WI38 (cell line): Measurements from ENCODE around the gene ANKS1B.

Experiments
- H3K4me3 ChIP-seq: 2 replicates; pipeline ENCODE4 v1.5.1; 2011; ENCODE audit warnings: low read depth, mild to moderate bottlenecking, control low read depth, low read length
- TF ChIP-seq, protein P1 (sequence below): IDR thresholded peaks from 2 replicates; pipeline ENCODE4 v1.5.1; 2012; ENCODE audit warnings: low read depth, mild to moderate bottlenecking, control low read depth, low read length

The ANKS1B gene

DNA sequence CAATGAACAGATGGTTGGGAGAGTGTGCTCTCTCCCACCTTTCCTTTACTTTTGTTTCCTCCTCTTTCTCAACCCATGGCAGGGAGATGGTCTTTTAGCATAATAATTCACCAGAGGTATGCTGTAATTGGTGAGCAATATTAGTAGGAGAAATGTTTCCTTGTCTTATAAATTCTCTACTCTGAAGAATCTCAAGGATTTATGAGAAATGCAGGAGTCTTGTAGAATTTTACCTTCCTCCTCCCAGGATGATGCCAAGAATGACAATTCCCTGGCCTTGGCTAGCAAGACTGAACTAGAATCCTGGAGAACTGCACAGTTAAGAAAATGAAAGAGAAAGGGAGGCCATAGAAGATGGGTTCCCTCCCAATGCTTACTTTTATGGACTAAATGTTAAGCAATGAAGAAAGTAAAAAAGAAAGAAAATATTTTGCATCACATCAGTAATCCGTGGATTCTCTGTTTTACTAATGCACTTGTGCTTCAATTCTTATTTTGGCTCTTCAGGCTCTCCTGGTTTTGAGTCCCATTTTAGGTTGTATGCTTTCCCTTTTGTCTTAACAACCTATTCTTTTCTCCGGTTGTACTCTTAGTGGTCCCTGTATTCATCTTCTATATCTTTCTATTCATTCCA lies 530.1 kb downstream of the ANKS1B start:
- TF ChIP-seq, protein P1, sequence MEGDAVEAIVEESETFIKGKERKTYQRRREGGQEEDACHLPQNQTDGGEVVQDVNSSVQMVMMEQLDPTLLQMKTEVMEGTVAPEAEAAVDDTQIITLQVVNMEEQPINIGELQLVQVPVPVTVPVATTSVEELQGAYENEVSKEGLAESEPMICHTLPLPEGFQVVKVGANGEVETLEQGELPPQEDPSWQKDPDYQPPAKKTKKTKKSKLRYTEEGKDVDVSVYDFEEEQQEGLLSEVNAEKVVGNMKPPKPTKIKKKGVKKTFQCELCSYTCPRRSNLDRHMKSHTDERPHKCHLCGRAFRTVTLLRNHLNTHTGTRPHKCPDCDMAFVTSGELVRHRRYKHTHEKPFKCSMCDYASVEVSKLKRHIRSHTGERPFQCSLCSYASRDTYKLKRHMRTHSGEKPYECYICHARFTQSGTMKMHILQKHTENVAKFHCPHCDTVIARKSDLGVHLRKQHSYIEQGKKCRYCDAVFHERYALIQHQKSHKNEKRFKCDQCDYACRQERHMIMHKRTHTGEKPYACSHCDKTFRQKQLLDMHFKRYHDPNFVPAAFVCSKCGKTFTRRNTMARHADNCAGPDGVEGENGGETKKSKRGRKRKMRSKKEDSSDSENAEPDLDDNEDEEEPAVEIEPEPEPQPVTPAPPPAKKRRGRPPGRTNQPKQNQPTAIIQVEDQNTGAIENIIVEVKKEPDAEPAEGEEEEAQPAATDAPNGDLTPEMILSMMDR = no peak
- H3K4me3 ChIP-seq = no peak overlapping the region

DNA sequence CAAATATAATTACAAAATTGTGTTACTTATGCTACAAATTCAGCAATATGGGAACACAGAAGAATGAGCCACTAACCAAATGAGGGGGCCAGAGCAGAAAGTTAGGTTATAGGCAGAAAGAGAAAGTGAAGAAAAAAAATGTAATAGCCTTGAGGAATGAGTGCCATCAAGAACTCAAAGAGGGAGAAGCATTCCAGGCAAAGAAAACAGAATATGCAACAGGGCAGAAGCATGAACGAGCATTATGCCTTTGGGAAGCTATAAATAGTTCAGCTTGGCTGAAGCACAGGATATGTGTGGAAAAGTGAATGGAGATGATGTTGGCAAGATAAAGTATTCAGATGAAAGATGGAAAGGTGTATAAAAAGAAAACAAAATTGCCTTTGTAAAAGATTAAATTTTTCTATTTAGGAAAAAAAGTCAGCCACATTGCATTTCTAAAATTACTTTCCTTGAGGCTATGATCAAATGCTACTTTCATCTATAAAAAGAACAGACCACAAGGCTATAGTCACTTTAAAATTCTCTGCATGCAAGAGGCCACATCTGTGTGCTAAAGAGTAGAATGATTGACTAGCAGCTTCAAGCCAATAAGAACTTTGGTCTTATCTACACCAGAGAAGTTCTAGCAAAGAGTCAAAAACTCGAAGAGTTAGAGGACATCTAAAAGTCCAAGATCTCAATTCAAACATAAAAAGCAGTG lies 530.7 kb downstream of the ANKS1B start:
- no peak overlapping the region for H3K4me3 ChIP-seq
- TF ChIP-seq, protein P1 = no peak

DNA sequence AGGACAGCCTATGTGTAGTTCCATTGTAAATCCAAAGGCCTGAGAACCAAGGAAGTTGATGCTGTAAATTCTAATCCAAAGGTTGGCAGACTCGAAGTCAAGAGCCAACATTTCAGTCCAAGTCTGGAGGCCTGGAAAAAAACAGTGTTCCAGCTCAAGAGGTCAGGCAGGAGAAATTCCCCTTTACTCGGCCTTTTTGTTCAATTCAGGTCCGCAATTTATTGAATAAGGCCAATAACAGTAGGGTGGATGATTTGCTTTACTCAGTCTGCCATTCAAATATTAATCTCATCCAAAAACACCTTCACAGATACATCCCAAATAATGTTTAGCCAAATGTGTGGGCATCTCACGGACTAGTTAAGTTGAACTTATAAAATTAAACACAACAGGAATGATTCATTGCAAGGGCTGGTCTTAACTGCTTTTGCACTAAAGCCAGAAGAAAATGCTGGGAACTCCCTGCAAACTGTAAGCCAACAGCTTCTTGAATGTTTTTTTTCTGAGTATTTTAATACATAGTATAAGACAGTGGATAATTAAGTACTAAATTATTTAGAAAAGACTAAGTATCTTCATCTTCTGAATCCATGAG lies 534.6 kb downstream of the ANKS1B start:
- TF ChIP-seq, protein P1 = no peak
- no peak overlapping the region for H3K4me3 ChIP-seq

DNA sequence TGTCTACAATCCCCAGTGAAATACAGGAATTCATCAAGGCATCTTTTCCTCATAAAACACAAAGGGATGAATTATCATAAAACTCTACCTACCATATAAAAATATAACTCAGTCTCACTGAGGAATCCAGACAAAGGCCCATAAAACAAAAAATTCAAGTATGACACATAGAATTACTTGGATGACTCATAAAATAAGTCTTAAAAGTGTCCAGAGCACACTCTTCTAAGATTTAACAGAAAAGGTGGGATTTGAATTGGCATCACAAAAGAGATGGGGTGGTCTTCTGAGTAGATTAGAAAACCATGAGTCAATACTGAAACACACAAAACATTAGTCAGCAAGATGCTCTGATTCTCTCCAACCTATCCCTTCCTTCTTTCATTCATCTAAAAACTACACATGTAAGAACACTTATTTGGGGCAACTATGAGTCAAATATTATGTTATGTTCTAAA lies 539.8 kb downstream of the ANKS1B start:
- no peak overlapping the region for H3K4me3 ChIP-seq
- TF ChIP-seq, protein P1 = no peak

DNA sequence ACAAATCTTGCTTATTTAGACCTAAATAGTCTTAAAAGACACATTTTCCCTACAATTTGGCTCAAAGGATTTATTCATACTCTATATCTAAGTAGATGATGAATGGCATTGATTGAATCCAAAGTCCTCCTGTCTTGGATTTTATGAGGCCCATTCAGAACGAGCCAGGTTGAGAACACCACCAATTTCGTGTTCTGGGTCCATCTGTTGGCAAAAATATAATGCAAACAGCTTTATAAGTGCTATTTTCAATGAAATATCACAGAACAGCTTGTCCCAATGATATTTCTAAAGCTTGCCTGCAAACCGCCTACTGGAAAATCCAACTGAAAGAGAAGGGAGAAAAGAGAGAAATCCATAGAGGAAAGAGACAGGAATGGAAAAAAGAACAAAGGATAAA lies 542.0 kb downstream of the ANKS1B start:
- H3K4me3 ChIP-seq = no peak overlapping the region
- TF ChIP-seq, protein P1 = no peak

DNA sequence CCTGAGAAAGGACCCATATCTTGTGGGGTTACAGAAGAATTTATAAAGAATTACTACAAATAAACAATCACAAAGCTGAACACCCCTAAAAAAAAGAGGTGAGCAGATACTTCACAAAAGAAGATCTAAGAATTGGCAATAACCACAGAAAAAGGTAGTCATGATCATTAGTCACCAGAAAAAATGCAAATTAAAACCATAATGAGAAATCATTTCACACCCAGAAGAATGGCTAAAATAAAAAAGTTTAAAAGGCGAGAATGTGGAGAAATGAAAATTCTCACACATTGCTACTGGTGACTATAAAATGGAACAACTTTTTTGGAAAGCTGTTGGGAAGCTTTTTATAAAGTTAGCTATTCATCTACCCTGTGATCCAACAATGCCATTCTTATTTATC lies 545.3 kb downstream of the ANKS1B start:
- TF ChIP-seq, protein P1 = no peak
- H3K4me3 ChIP-seq = no peak overlapping the region

DNA sequence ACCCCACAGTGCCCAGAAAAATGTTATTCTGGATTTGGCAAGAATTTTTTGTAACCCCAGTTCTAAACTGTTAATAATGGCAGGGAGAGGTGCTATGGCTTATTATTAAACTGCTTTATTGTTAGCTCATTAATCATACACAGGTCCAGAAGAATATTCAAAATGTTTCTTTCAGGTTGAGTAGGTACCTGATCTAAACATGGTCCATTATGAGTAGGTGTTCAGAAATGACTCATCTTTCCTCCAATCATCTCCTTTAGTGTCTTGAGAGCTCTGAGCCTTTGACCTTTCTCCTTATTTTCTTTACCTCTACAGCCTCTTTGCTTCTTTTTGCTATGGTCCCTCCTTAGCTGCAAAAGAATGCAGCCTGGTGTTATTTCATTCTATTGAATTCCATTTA lies 548.2 kb downstream of the ANKS1B start:
- TF ChIP-seq, protein P1 = no peak
- no peak overlapping the region for H3K4me3 ChIP-seq
